ENCODE data around the gene HOXC11. TPM values are rescaled to one million over a fixed set of nuclear protein-coding genes. Genes with fewer than 3 reads are reported as not detected.

Gene HOXC11
- total and polyA plus RNA-seq, 10 of the 15 experiments (the other 5 are each of a cell fraction or from before 2014, with no cell fraction given) = not detected

DNA sequence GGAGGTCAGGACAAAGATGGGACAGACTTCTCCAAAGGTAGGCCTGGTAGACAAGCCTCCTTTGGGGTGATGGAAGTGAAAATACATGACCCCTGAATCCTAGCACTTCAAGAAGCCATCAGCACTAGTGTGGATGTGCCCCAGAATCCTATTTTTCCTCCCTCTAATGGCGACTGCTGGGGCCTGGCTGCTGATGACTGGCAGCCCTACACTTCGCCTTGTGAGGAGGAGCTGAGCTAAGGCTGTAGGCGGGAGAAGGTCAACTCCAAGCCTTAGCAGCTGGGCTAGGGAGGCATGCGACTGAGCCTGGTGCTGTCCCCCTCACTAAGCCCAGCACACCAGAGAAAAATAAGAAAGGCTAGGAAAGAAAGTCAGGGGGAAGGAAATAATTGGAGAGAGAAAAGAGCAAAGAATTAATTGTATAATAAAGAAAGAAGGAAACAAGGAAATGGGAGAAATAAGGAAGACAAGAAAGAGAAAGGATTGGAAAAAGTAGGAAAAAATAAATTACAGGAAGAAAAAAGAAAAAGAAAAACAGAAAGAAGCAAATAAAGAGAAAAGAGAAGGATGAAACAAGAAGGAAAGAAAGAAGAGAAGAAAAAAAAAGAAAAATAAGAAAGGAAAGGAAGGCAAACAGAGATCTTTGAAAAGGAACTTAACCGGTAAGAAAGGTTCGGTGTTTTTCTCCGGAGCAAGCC, 7.3 kb downstream of the HOXC11 start:
- WGBS (ENCODE audit: insufficient coverage, insufficient replicate concordance, low lambda C conversion rate, missing lambda C conversion rate) = 11% methylated on average over 7 of the region's 7 CpGs

More for the DNA sequence above, 7.3 kb downstream of the HOXC11 start:
- Histone ChIP-seq H4K20me1 (ENCODE audit: control insufficient read depth, insufficient read depth) (no peaks in the 10 kb centered on the region), H3K4me1 (ENCODE audit: control insufficient read depth, insufficient read depth, low read length) (peaks cover 26% of the 10 kb centered on the region), H3K36me3 (ENCODE audit: control insufficient read depth in 2 of 2, insufficient read depth in 2 of 2, low read length in 1 of 2) (no peaks in the 10 kb centered on the region), H3K27me3 (replicated peaks in 1 of 2; ENCODE audit: control insufficient read depth in 2 of 2, insufficient read depth in 2 of 2, low read length in 1 of 2) (peaks cover 26 to 37% of the 10 kb centered on the region in 2 experiments), H3K9me3 (replicated peaks; ENCODE audit: control insufficient read depth, insufficient read depth, low read length) (no peaks in the 10 kb centered on the region; the same call in 1 of the 3 replicates), H3K27ac (ENCODE audit: control insufficient read depth, insufficient read depth) (no peak overlapping the region), H3K79me2 (ENCODE audit: control insufficient read depth, insufficient read depth, low read length) (no peaks in the 10 kb centered on the region), H3K4me3 (no peak overlapping the region), H3K4me2 (ENCODE audit: control insufficient read depth, insufficient read depth) (no peak overlapping the region), H2AFZ (ENCODE audit: control insufficient read depth, low read depth, low read length) (no peak overlapping the region), H3K9ac (ENCODE audit: control insufficient read depth, insufficient read depth, low read length) (no peak overlapping the region)
- intact Hi-C loops (cut with micrococcal nuclease; ENCODE audit: unreplicated experiment) = loop anchor here (10.0 kb wide), 2 partner anchors 185 to 275 kb away; no protein-coding TSS in a partner anchor
- ChIA-PET POLR2A (interaction anchor here (0.7 kb wide), 1 partner anchor 1702 kb away, joined by 4 read pairs; no protein-coding TSS in a partner anchor), CTCF (interaction anchor here (0.8 to 1.4 kb wide), 5 partner anchors 12 to 235 kb away, joined by 3 to 5 read pairs (median 4); no protein-coding TSS in a partner anchor), RAD21 (ENCODE audit: unreplicated experiment) (no interaction called here), SMC1A (ENCODE audit: uncharacterized antibody, unreplicated experiment) (no interaction called here)
- ATAC-seq (no peak), DNase-seq (ENCODE audit: low read depth, low spot score) (no peak), FAIRE-seq (no peak)
- in situ Hi-C loops (cut with MboI) = no loop called here
- TF ChIP-seq, protein P1, sequence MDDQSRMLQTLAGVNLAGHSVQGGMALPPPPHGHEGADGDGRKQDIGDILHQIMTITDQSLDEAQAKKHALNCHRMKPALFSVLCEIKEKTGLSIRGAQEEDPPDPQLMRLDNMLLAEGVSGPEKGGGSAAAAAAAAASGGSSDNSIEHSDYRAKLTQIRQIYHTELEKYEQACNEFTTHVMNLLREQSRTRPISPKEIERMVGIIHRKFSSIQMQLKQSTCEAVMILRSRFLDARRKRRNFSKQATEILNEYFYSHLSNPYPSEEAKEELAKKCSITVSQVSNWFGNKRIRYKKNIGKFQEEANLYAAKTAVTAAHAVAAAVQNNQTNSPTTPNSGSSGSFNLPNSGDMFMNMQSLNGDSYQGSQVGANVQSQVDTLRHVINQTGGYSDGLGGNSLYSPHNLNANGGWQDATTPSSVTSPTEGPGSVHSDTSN (IDR thresholded peaks at IDR 0.05; ENCODE audit: insufficient replicate concordance, low read depth, low read length) = no peak
- TF ChIP-seq, protein P2, sequence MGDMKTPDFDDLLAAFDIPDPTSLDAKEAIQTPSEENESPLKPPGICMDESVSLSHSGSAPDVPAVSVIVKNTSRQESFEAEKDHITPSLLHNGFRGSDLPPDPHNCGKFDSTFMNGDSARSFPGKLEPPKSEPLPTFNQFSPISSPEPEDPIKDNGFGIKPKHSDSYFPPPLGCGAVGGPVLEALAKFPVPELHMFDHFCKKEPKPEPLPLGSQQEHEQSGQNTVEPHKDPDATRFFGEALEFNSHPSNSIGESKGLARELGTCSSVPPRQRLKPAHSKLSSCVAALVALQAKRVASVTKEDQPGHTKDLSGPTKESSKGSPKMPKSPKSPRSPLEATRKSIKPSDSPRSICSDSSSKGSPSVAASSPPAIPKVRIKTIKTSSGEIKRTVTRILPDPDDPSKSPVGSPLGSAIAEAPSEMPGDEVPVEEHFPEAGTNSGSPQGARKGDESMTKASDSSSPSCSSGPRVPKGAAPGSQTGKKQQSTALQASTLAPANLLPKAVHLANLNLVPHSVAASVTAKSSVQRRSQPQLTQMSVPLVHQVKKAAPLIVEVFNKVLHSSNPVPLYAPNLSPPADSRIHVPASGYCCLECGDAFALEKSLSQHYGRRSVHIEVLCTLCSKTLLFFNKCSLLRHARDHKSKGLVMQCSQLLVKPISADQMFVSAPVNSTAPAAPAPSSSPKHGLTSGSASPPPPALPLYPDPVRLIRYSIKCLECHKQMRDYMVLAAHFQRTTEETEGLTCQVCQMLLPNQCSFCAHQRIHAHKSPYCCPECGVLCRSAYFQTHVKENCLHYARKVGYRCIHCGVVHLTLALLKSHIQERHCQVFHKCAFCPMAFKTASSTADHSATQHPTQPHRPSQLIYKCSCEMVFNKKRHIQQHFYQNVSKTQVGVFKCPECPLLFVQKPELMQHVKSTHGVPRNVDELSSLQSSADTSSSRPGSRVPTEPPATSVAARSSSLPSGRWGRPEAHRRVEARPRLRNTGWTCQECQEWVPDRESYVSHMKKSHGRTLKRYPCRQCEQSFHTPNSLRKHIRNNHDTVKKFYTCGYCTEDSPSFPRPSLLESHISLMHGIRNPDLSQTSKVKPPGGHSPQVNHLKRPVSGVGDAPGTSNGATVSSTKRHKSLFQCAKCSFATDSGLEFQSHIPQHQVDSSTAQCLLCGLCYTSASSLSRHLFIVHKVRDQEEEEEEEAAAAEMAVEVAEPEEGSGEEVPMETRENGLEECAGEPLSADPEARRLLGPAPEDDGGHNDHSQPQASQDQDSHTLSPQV (IDR thresholded peaks at IDR 0.05) = no peak
- TF ChIP-seq SMAD1 (IDR thresholded peaks at IDR 0.05; ENCODE audit: low read depth, partially characterized antibody) (no peak), RCOR1 (conservative IDR thresholded peaks at IDR 0.05; ENCODE audit: low read depth, low read length) (no peak), SPI1 (IDR thresholded peaks at IDR 0.05; ENCODE audit: borderline replicate concordance, insufficient read depth, low read depth, low read length) (no peak)
- TF ChIP-seq, protein P3, sequence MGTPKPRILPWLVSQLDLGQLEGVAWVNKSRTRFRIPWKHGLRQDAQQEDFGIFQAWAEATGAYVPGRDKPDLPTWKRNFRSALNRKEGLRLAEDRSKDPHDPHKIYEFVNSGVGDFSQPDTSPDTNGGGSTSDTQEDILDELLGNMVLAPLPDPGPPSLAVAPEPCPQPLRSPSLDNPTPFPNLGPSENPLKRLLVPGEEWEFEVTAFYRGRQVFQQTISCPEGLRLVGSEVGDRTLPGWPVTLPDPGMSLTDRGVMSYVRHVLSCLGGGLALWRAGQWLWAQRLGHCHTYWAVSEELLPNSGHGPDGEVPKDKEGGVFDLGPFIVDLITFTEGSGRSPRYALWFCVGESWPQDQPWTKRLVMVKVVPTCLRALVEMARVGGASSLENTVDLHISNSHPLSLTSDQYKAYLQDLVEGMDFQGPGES (IDR thresholded peaks at IDR 0.05) = no peak
- no TSS peak for BruUV-seq (replicated peaks)

Measured in GM12878 (cell line).